Measurements from ENCODE around the gene PARD6B.
A peak's percentile ranks its signal among the peaks of the same experiment; 100 is the strongest.
"Not testable (repeated sequence)": the region's sequence is repeated elsewhere in the genome, so short reads cannot be mapped to it uniquely, and the experiment has no call there.

PARD6B gene

GRCh38 chr20:50776122-50776817, 44.9 kb downstream of the PARD6B start:
- no peak for DNase-seq

GRCh38 chr20:50777373-50777772, 46.0 kb downstream of the PARD6B start:
- DNase-seq, result no peak

- DNase-seq, result not testable (repeated sequence)
Observed at GRCh38 chr20:50778994-50779393, 47.6 kb downstream of the PARD6B start.

- no peak for DNase-seq
Observed at GRCh38 chr20:50783390-50783789, 52.0 kb downstream of the PARD6B start.

- DNase-seq, result no peak
Observed at GRCh38 chr20:50783903-50784302, 52.5 kb downstream of the PARD6B start.

GRCh38 chr20:50784464-50784863, 53.1 kb downstream of the PARD6B start:
- no peak for DNase-seq

- DNase-seq, result no peak
Observed at GRCh38 chr20:50786703-50787102, 55.3 kb downstream of the PARD6B start.

- no peak for DNase-seq
Observed at GRCh38 chr20:50787181-50787580, 55.8 kb downstream of the PARD6B start.

GRCh38 chr20:50788045-50788991, 56.9 kb downstream of the PARD6B start:
- DNase-seq, result no peak

GRCh38 chr20:50789968-50790650, 58.7 kb downstream of the PARD6B start:
- no peak for DNase-seq

GRCh38 chr20:50790651-50791277, 59.4 kb downstream of the PARD6B start:
- peak; percentile 49 to 77 (median 65) for DNase-seq

- DNase-seq, result no peak
Observed at GRCh38 chr20:50792708-50793574, 61.6 kb downstream of the PARD6B start.

GRCh38 chr20:50793575-50794016, 62.2 kb downstream of the PARD6B start:
- peak in 1 of 4 experiments; percentile 25 for DNase-seq

GRCh38 chr20:50794181-50794845, 62.9 kb downstream of the PARD6B start:
- DNase-seq, result peak in 1 of 4 experiments; percentile 29

GRCh38 chr20:50794846-50795634, 63.7 kb downstream of the PARD6B start, which contains the start of gene BCAS4:
BCAS4 (plus strand) TSS chr20:50795061; CDS start chr20:50795084, 23 bp downstream.
- peak; percentile 59 to 82 (median 68) for DNase-seq

- DNase-seq, result no peak
Observed at GRCh38 chr20:50797142-50797541, 65.8 kb downstream of the PARD6B start.

- DNase-seq, result no peak
Observed at GRCh38 chr20:50798650-50799049, 67.3 kb downstream of the PARD6B start.

- DNase-seq, result no peak
Observed at GRCh38 chr20:50799176-50799889, 68.0 kb downstream of the PARD6B start.

GRCh38 chr20:50799890-50800550, 68.6 kb downstream of the PARD6B start:
- no peak for DNase-seq

Data from activated naive CD4-positive, alpha-beta T cell (primary cell).